ENCODE data around the gene PTCH2. TPM values are rescaled to one million over a fixed set of nuclear protein-coding genes. Genes with fewer than 3 reads are reported as not detected.

The PTCH2 gene
- total RNA-seq, 1 experiment from 2014 or later = 0.83 TPM

GRCh38 chr1:44807364-44808062, 35.5 kb downstream of the PTCH2 start:
- peak overlapping the region; percentile 70 for H3K4me2 ChIP-seq
- DNase-seq = peak; percentile 99
- POLR2A ChIA-PET (ENCODE audit: unreplicated experiment) = interaction anchor here (0.6 to 1.2 kb wide), 2 partner anchors 12 to 85 kb away, joined by 5 to 8 read pairs; no protein-coding TSS in a partner anchor

GRCh38 chr1:44806704-44807363, 36.2 kb downstream of the PTCH2 start, which contains the start of gene DYNLT4:
Gene DYNLT4, minus strand, starts transcription at chr1:44807351. Its CDS starts 683 bp downstream, at chr1:44806668.
- ChIA-PET CTCF (no interaction called here), POLR2A (ENCODE audit: unreplicated experiment) (interaction anchor here (0.7 to 1.2 kb wide), 2 partner anchors 12 to 32 kb away, joined by 5 to 9 read pairs; partner anchors contain the start of gene RPS8)
- H3F3A ChIP-seq (ENCODE audit: insufficient read depth, low read depth) = peaks cover 87% of the 10 kb centered on the region
- peak within 1 kb of the TSS; percentile 98 for H3K27ac ChIP-seq
- intact Hi-C loops (cut with micrococcal nuclease; ENCODE audit: unreplicated experiment) = loop anchor here (2.0 to 10.0 kb wide), 5 partner anchors 72 to 880 kb away; partner anchors contain the start of genes ARMH1, GPBP1L1, KIF2C and NASP
- BruUV-seq (replicated peaks) = TSS peak; percentile 84
- no peaks in the 10 kb centered on the region for H4K20me1 ChIP-seq (ENCODE audit: insufficient read depth)
- H3K27me3 ChIP-seq (ENCODE audit: insufficient read depth, low read depth) = no peaks in the 10 kb centered on the region
- TF ChIP-seq EZH2 (IDR thresholded peaks at IDR 0.05; ENCODE audit: low read depth) (no peak), CTCF (conservative IDR thresholded peaks at IDR 0.05) (no peak)
- peaks cover 98% of the 10 kb centered on the region for H3K4me1 ChIP-seq (replicated peaks; ENCODE audit: insufficient read depth)
- H3K4me3 ChIP-seq = peak within 1 kb of the TSS; percentile 30; the same call in 1 of the 2 replicates
- no peak within 1 kb of the TSS for H2AFZ ChIP-seq
- peaks cover 28% of the 10 kb centered on the region for H3K79me2 ChIP-seq (ENCODE audit: low read depth)
- H3K36me3 ChIP-seq (ENCODE audit: low read depth) = peaks cover 10% of the 10 kb centered on the region; the same call in 1 of the 2 replicates
- no peaks in the 10 kb centered on the region for H3K9me2 ChIP-seq (ENCODE audit: insufficient read depth)
- peak within 1 kb of the TSS; percentile 70 for H3K4me2 ChIP-seq
- H3K9me3 ChIP-seq (ENCODE audit: insufficient read depth, low read depth) = no peaks in the 10 kb centered on the region
- DNase-seq = no peak

More at GRCh38 chr1:44807364-44808062, 35.5 kb downstream of the PTCH2 start:
- H3K9me2 ChIP-seq (ENCODE audit: insufficient read depth) = no peaks in the 10 kb centered on the region
- no peak for TF ChIP-seq EZH2 (IDR thresholded peaks at IDR 0.05; ENCODE audit: low read depth)
- TF ChIP-seq CTCF (conservative IDR thresholded peaks at IDR 0.05) = no peak
- H3K4me1 ChIP-seq (replicated peaks; ENCODE audit: insufficient read depth) = peaks cover 95% of the 10 kb centered on the region
- no peak overlapping the region for H2AFZ ChIP-seq
- H3K27ac ChIP-seq = peak overlapping the region; percentile 98
- intact Hi-C loops (cut with micrococcal nuclease; ENCODE audit: unreplicated experiment) = loop anchor here (2.0 to 10.0 kb wide), 5 partner anchors 73 to 879 kb away; partner anchors contain the start of genes ARMH1, GPBP1L1, KIF2C and NASP
- BruUV-seq (replicated peaks) = TSS peak; percentile 24
- H3K36me3 ChIP-seq (ENCODE audit: low read depth) = peaks cover 10% of the 10 kb centered on the region; the same call in 1 of the 2 replicates
- H3F3A ChIP-seq (ENCODE audit: insufficient read depth, low read depth) = peaks cover 81% of the 10 kb centered on the region
- H3K79me2 ChIP-seq (ENCODE audit: low read depth) = peaks cover 21% of the 10 kb centered on the region; the same call in 1 of the 2 replicates
- no peaks in the 10 kb centered on the region for H3K9me3 ChIP-seq (ENCODE audit: insufficient read depth, low read depth)
- CTCF ChIA-PET = interaction anchor here (0.6 kb wide), 1 partner anchor 518 kb away, joined by 3 read pairs; no protein-coding TSS in a partner anchor
- no peaks in the 10 kb centered on the region for H4K20me1 ChIP-seq (ENCODE audit: insufficient read depth)
- H3K27me3 ChIP-seq (ENCODE audit: insufficient read depth, low read depth) = no peaks in the 10 kb centered on the region
- peak overlapping the region; percentile 30; the same call in 1 of the 2 replicates for H3K4me3 ChIP-seq

- ChIA-PET POLR2A (ENCODE audit: unreplicated experiment) (interaction anchor here (0.6 to 0.7 kb wide), 2 partner anchors 31 to 429 kb away, joined by 3 to 9 read pairs; partner anchors contain the start of gene RPS8), CTCF (no interaction called here)
- Histone ChIP-seq H2AFZ (no peak overlapping the region), H3F3A (ENCODE audit: insufficient read depth, low read depth) (peaks cover 82% of the 10 kb centered on the region), H3K4me2 (peak overlapping the region; percentile 70), H3K36me3 (ENCODE audit: low read depth) (peaks cover 10% of the 10 kb centered on the region; the same call in 1 of the 2 replicates), H3K9me2 (ENCODE audit: insufficient read depth) (no peaks in the 10 kb centered on the region), H3K27me3 (ENCODE audit: insufficient read depth, low read depth) (no peaks in the 10 kb centered on the region), H3K79me2 (ENCODE audit: low read depth) (peaks cover 34% of the 10 kb centered on the region), H3K27ac (peak overlapping the region; percentile 98), H4K20me1 (ENCODE audit: insufficient read depth) (no peaks in the 10 kb centered on the region), H3K4me1 (replicated peaks; ENCODE audit: insufficient read depth) (peaks cover 92% of the 10 kb centered on the region), H3K9me3 (ENCODE audit: insufficient read depth, low read depth) (no peaks in the 10 kb centered on the region), H3K4me3 (peak overlapping the region; percentile 12; the same call in 1 of the 2 replicates)
- TF ChIP-seq CTCF (conservative IDR thresholded peaks at IDR 0.05) (no peak), EZH2 (IDR thresholded peaks at IDR 0.05; ENCODE audit: low read depth) (no peak)
- no peak for DNase-seq
- BruUV-seq (replicated peaks) = no TSS peak
- intact Hi-C loops (cut with micrococcal nuclease; ENCODE audit: unreplicated experiment) = loop anchor here (2.0 to 10.0 kb wide), 5 partner anchors 71 to 881 kb away; partner anchors contain the start of genes ARMH1, GPBP1L1, KIF2C and NASP
Observed at GRCh38 chr1:44806025-44806703, 36.9 kb downstream of the PTCH2 start.
